SU-DHL-6 (cell line): ENCODE measurements around the gene TAGLN.

Experiments used
- H2AFZ ChIP-seq: fragments of 200-600 bp; sonication (generic); 2 replicates; pipeline ENCODE4 v1.6.1; 2014; ENCODE audit warnings: low read depth, mild to moderate bottlenecking, moderate library complexity, mixed read lengths, antibody characterized with exemption, low read length; ENCODE audit not compliant: severe bottlenecking
- H3F3A ChIP-seq: fragments of 200-600 bp; shearing (Covaris generic); 2 replicates; pipeline ENCODE4 v1.6.0; 2016; ENCODE audit warnings: antibody characterized with exemption, mild to moderate bottlenecking; ENCODE audit not compliant: insufficient read depth
- H3K27ac ChIP-seq: fragments of 200-600 bp; sonication (generic); 2 replicates; pipeline ENCODE4 v1.5.1; 2016; ENCODE audit warnings: low read depth, mild to moderate bottlenecking, low read length, moderate library complexity, mixed read lengths
- H3K27me3 ChIP-seq: fragments of 200-600 bp; sonication (generic), shearing (Covaris generic); 2 replicates; pipeline ENCODE4 v1.6.0; 2014; ENCODE audit warnings: mild to moderate bottlenecking, low read length
- H3K36me3 ChIP-seq: fragments of 200-600 bp; sonication (generic); 2 replicates; pipeline ENCODE4 v1.6.1; 2014; ENCODE audit warnings: mild to moderate bottlenecking, low read length, mixed read lengths
- H3K4me2 ChIP-seq: fragments of 300-600, 200-600 bp; shearing (Covaris generic), sonication (generic); 2 replicates; pipeline ENCODE4 v1.6.0; 2014; ENCODE audit warnings: low read length, low read depth, mild to moderate bottlenecking; ENCODE audit not compliant: poor library complexity, severe bottlenecking
- H3K4me3 ChIP-seq: fragments of 200-600 bp; sonication (generic); 2 replicates; pipeline ENCODE4 v1.5.1; 2014; ENCODE audit warnings: antibody characterized with exemption, low read length, mild to moderate bottlenecking, mixed read lengths; ENCODE audit not compliant: insufficient read depth, poor library complexity, severe bottlenecking
- H3K79me2 ChIP-seq: fragments of 200-600 bp; sonication (generic); 2 replicates; pipeline ENCODE4 v1.6.1; 2014; ENCODE audit warnings: mild to moderate bottlenecking, low read length, moderate library complexity; ENCODE audit not compliant: insufficient read depth
- H3K9ac ChIP-seq: fragments of 200-600 bp; sonication (generic); 2 replicates; pipeline ENCODE4 v1.7.0; 2014; ENCODE audit warnings: mild to moderate bottlenecking, low read length
- H3K9me2 ChIP-seq: fragments of 200-600 bp; sonication (generic); replicated peaks from 2 replicates; pipeline ENCODE4 v1.6.1; 2014; ENCODE audit warnings: low read length; ENCODE audit not compliant: insufficient read depth
- H3K9me3 ChIP-seq: fragments of 200-600 bp; sonication (generic); 2 replicates; pipeline ENCODE4 v1.6.1; 2014; ENCODE audit warnings: low read length, mixed read lengths; ENCODE audit not compliant: insufficient read depth
- H4K20me1 ChIP-seq: fragments of 200-600 bp; sonication (generic); 2 replicates; pipeline ENCODE4 v1.6.1; 2014; ENCODE audit warnings: low read depth, mild to moderate bottlenecking, antibody characterized with exemption, low read length, moderate library complexity, mixed read lengths
- EZH2phosphoT487 ChIP-seq: fragments of 200-600 bp; sonication (generic), shearing (Covaris generic); conservative IDR thresholded peaks from 2 replicates; pipeline ENCODE4 v1.6.1; 2018; ENCODE audit warnings: mild to moderate bottlenecking, antibody characterized with exemption, low read length, moderate library complexity, mixed read lengths
- TF ChIP-seq, protein P1 (sequence below): fragments of 200-600 bp; sonication (generic); IDR thresholded peaks from one replicate; pipeline ENCODE4 v1.5.1; 2017; ENCODE audit warnings: antibody characterized with exemption, mild to moderate bottlenecking, low read length, moderate library complexity; ENCODE audit not compliant: insufficient read depth, poor library complexity, severe bottlenecking

The TAGLN gene

DNA sequence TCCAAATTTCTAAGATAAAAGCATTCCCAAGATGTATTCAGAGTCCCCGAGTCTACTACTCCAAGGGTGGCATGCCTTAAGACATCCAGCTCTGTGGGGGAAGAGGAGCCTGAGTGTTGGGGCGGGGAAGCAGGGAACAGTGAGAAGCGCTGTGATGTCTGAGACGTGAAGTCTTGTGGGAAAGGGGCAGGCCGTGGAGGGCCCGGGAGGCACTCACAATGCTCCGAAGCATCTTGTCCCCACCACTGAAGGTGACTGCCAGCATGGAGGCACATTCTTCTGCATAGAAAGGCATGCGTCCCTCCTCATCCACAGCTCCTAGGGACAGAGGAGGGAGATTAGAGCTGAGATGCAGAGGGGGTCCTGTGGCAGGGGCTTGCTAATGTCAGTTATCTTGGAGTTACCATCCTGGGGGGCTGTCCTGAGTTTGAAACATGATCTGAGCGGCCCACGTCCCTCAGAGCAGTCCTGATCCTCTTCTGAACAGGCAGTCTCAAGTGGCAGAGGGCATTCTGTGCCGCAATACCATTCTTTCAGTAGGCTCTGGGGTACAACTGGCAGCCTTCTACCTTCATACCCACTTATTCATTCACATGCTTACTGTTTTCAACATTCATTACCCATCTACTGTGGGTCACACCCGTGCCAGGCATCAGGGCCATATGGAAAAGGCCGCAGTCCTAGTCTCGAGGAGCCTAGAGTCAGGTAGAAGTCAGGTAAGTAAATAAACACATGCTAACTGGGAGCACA is 24.0 kb downstream of the TAGLN start:
- no peak overlapping the region for H3K9ac ChIP-seq
- H2AFZ ChIP-seq, result no peak overlapping the region
- H3K27me3 ChIP-seq, result no peaks in the 10 kb centered on the region
- H3F3A ChIP-seq, result no peaks in the 10 kb centered on the region
- H3K79me2 ChIP-seq, result no peaks in the 10 kb centered on the region
- no peak overlapping the region for H3K4me3 ChIP-seq
- no peaks in the 10 kb centered on the region for H3K9me2 ChIP-seq
- no peaks in the 10 kb centered on the region for H4K20me1 ChIP-seq
- no peak overlapping the region for H3K27ac ChIP-seq
- no peaks in the 10 kb centered on the region for H3K36me3 ChIP-seq
- TF ChIP-seq, protein P1, sequence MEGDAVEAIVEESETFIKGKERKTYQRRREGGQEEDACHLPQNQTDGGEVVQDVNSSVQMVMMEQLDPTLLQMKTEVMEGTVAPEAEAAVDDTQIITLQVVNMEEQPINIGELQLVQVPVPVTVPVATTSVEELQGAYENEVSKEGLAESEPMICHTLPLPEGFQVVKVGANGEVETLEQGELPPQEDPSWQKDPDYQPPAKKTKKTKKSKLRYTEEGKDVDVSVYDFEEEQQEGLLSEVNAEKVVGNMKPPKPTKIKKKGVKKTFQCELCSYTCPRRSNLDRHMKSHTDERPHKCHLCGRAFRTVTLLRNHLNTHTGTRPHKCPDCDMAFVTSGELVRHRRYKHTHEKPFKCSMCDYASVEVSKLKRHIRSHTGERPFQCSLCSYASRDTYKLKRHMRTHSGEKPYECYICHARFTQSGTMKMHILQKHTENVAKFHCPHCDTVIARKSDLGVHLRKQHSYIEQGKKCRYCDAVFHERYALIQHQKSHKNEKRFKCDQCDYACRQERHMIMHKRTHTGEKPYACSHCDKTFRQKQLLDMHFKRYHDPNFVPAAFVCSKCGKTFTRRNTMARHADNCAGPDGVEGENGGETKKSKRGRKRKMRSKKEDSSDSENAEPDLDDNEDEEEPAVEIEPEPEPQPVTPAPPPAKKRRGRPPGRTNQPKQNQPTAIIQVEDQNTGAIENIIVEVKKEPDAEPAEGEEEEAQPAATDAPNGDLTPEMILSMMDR, result no peak
- TF ChIP-seq EZH2phosphoT487, result no peak
- H3K4me2 ChIP-seq, result no peak overlapping the region
- H3K9me3 ChIP-seq, result no peaks in the 10 kb centered on the region

DNA sequence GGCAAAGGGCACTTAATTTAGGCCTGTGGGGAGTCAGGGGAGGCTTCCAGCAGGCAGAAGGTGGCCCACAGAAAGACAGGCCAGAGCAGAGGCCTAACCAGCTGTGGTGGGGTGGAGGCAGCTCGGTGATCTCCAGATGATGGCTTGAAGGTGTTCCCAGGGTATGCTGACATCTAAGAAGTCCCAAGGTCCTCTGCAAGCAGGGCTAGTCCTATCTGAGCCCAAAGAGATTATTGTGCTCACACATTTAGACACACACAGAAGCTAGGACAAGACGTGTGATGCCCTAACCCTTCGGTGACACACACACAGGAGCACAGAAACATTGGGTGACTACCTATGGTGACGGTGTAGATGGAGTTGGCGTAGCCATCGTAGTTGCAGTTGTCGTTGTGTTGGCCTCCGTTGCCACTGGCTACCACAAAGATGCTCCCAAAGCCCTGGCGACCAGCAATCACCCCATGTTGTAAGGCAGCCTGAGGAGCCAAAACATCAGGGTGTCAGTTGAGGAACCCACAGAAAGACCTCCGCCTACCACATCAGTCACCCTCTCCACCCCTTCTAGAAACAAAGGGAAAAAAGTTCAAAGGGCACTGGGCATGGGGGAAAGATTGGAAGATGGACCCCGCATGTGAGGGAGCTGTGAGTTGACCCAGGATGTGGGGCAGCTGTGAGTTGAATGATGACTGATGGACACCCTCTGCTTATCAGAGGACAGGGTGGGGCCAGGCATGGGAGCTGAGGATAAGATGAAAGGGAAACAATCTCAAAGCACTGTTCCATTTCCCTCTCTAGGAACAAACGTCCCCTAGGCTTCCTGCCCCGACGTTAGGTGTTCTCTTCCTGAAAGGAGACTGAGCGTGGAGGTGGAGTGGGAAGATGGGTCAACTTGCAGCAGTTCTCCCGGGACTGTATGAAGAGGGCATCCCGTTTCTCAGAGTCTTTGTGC is 24.8 kb downstream of the TAGLN start:
- H4K20me1 ChIP-seq, result no peaks in the 10 kb centered on the region
- H3K36me3 ChIP-seq, result no peaks in the 10 kb centered on the region
- no peaks in the 10 kb centered on the region for H3K79me2 ChIP-seq

DNA sequence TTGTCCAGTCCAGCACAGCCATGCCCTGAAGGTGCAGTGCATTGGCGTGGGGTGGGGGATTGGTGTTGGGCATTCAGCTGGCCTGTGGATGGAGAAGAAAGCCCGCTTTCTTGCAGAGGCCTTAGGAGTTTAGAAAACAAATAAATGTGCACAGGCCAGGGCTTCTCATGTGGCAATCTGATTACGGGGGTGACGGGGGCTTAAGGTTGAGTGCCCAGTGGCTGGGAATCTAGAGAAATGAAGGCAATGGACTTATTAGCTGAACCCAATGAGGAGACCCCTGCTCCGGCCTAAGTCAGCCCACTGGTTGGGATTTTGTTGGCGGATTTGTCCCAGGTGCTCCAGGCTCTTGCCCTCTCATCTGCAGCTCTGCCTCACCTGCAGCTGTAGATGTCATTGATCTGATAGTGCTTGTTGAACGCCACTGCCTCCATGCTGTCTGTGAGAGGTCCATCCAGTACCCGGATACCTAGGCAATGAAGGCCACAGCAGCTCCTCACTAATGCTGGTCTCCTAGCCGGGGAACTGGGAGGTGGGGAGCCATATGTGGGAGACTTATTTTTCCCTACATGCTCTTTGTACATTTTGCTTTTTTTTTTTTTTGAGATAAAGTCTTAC is 26.5 kb downstream of the TAGLN start:
- H3K9ac ChIP-seq, result no peak overlapping the region
- H3K9me2 ChIP-seq, result no peaks in the 10 kb centered on the region
- H3K27me3 ChIP-seq, result no peaks in the 10 kb centered on the region
- H3K27ac ChIP-seq, result no peak overlapping the region
- H3K4me3 ChIP-seq, result no peak overlapping the region
- no peak overlapping the region for H3K4me2 ChIP-seq
- H3K9me3 ChIP-seq, result no peaks in the 10 kb centered on the region
- TF ChIP-seq, protein P1, result no peak
- no peak for TF ChIP-seq EZH2phosphoT487
- peaks cover 7% of the 10 kb centered on the region for H3K79me2 ChIP-seq
- H4K20me1 ChIP-seq, result no peaks in the 10 kb centered on the region
- H3K36me3 ChIP-seq, result no peaks in the 10 kb centered on the region
- H3F3A ChIP-seq, result 0 out of 2 replicates have a peak, but pooled peaks cover 3% of the 10 kb centered on the region
- H2AFZ ChIP-seq, result no peak overlapping the region

More for the DNA sequence above, 24.8 kb downstream of the TAGLN start:
- H3K27me3 ChIP-seq, result no peaks in the 10 kb centered on the region
- H3K9me3 ChIP-seq, result no peaks in the 10 kb centered on the region
- no peak overlapping the region for H3K9ac ChIP-seq
- TF ChIP-seq EZH2phosphoT487, result no peak
- TF ChIP-seq, protein P1, result no peak
- no peak overlapping the region for H3K4me3 ChIP-seq
- H3F3A ChIP-seq, result no peaks in the 10 kb centered on the region
- H3K9me2 ChIP-seq, result no peaks in the 10 kb centered on the region
- H3K27ac ChIP-seq, result no peak overlapping the region
- no peak overlapping the region for H2AFZ ChIP-seq
- no peak overlapping the region for H3K4me2 ChIP-seq
